NCI-H2227 (cell line): ENCODE measurements around the gene PCDHA5.
"Not testable (repeated sequence)": the region's sequence is repeated elsewhere in the genome, so short reads cannot be mapped to it uniquely, and the experiment has no call there.

Experiments used
- DNase-seq: peaks from one replicate; lab custom pipeline; 2025; ENCODE audit not compliant: unreplicated experiment; lab: John Stamatoyannopoulos, UW

The PCDHA5 gene

GRCh38 chr5:140822969-140823368 lies 1.6 kb downstream of the PCDHA5 start:
- not testable (repeated sequence) for DNase-seq

- DNase-seq: no peak
Measured at GRCh38 chr5:140823475-140823874, 2.1 kb downstream of the PCDHA5 start.

- DNase-seq: peak; percentile 44
Measured at GRCh38 chr5:140827704-140828361, 6.4 kb downstream of the PCDHA5 start, which contains the start of gene PCDHA6. PCDHA6 (plus strand) TSS chr5:140827960; CDS start chr5:140828092, 132 bp downstream.

GRCh38 chr5:140828362-140828737 lies 6.9 kb downstream of the PCDHA5 start:
- peak; percentile 41 for DNase-seq

GRCh38 chr5:140829511-140830501 lies 8.4 kb downstream of the PCDHA5 start:
- not testable (repeated sequence) for DNase-seq

- DNase-seq: no peak
Measured at GRCh38 chr5:140833993-140834392, 12.6 kb downstream of the PCDHA5 start, which contains the start of gene PCDHA7. PCDHA7 (plus strand) TSS chr5:140834269; CDS start chr5:140834384, 115 bp downstream.

- not testable (repeated sequence) for DNase-seq
Measured at GRCh38 chr5:140834439-140835008, 13.1 kb downstream of the PCDHA5 start.

GRCh38 chr5:140835622-140836510 lies 14.5 kb downstream of the PCDHA5 start:
- no peak for DNase-seq

- no peak for DNase-seq
Measured at GRCh38 chr5:140840978-140841962, 19.9 kb downstream of the PCDHA5 start, which contains the start of gene PCDHA8. PCDHA8 (plus strand) TSS chr5:140841187; CDS start chr5:140841322, 135 bp downstream.

GRCh38 chr5:140842798-140843733 lies 21.7 kb downstream of the PCDHA5 start:
- no peak for DNase-seq

- not testable (repeated sequence) for DNase-seq
Measured at GRCh38 chr5:140848139-140849102, 27.0 kb downstream of the PCDHA5 start, which contains the start of gene PCDHA9. PCDHA9 (plus strand) TSS chr5:140848382; CDS start chr5:140848496, 114 bp downstream.

- not testable (repeated sequence) for DNase-seq
Measured at GRCh38 chr5:140849831-140850634, 28.6 kb downstream of the PCDHA5 start.

- no peak for DNase-seq
Measured at GRCh38 chr5:140855772-140856674, 34.6 kb downstream of the PCDHA5 start, which contains the start of gene PCDHA10. PCDHA10 (plus strand) TSS chr5:140855897; CDS start chr5:140856049, 152 bp downstream.

GRCh38 chr5:140857177-140857986 lies 36.0 kb downstream of the PCDHA5 start:
- no peak for DNase-seq
